Prostate gland (tissue), 2 donors: Measurements from ENCODE around the gene TMC1.

Source experiments
- CTCF ChIP-seq, 4 experiments: fragments of 200-600 bp in 2 of 4; fragments of 450-650 bp in 2 of 4; sonication (generic) in 2 of 4; IDR thresholded peaks; 1 replicate in 3 of 4; 2 replicates in 1 of 4; pipeline ENCODE4 v1.5.1; 2016 to 2019; ENCODE audit warnings: antibody characterized with exemption in 4 of 4, mild to moderate bottlenecking in 2 of 4, moderate library complexity in 2 of 4
- POLR2A ChIP-seq: fragments of 450-650 bp; IDR thresholded peaks from one replicate; pipeline ENCODE4 v1.6.1; 2016; ENCODE audit warnings: antibody characterized with exemption, mild to moderate bottlenecking

GRCh38 chr9:72622186-72622585 lies 100.8 kb downstream of the TMC1 start:
- TF ChIP-seq POLR2A (no peak), CTCF (IDR thresholded peaks at IDR 0.05) (no peak)
